Raji (cell line): ENCODE data around the gene DIPK1A.

Experiments
- POLR2A ChIP-seq: IDR thresholded peaks from 2 replicates; pipeline ENCODE4 v1.6.1; 2011; ENCODE audit warnings: low read depth, low read length, control low read depth; ENCODE audit not compliant: insufficient read depth

DIPK1A gene

DNA sequence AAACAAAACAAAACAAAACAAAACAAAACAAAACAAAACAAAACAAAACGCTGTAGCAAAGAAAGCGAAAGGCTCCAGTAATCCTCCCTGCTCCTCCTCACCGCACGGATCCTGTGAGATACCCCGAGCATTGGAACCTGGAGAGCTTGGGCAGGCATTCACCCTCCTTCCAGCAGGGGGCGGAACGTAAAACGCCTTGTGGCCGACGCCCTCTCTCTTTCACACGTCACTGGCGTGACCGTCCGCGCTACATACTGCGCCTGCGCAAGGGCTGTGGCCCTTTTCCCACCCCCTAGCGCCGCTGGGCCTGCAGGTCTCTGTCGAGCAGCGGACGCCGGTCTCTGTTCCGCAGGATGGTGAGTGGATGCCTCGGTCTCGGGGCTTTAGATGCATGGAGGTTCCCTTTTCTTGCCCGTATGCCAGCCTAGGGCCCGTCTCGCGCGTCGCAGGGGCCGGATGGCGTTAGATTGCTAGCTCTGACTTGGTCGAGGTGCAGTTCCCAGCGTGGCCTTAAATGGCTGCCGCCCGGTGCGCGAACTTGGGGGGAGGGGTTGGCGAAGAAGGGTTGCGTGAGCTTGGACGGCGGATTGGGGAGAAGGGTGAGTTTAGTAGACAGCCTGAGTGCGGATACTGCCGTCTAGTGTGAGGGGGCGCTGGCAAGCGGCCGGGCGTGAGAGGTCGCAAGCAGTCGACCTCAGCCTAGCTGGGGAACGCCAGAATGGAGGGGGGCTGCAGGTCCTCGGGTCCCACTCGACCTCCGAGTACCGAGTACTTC, 129.3 kb downstream of the DIPK1A start, which contains the start of gene RPL5:
RPL5 (plus strand) TSS at position 279 of the 775 bp plus-strand sequence; CDS start at position 354, 75 bp downstream.
- TF ChIP-seq POLR2A = peak; percentile 100

DNA sequence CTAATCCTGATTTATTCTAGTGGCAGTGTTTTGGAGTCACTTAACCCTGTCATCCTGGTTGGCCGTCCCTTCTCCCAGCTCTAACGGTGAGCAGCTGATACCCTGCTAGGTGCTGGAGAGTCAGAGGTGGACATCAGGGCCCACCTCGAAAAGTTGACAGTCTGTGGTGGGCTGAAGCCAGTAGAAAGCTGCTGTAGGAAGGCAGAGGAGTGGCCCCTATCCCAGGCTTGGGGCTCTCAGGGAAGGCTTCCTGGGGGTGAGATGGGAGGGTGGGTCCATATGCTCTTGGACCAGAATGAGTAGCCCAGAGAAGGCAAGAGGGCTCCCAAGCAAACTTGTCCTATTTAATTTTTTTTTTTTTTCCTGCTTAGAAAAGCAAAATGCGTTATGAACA, 129.9 kb downstream of the DIPK1A start:
- TF ChIP-seq POLR2A = no peak

DNA sequence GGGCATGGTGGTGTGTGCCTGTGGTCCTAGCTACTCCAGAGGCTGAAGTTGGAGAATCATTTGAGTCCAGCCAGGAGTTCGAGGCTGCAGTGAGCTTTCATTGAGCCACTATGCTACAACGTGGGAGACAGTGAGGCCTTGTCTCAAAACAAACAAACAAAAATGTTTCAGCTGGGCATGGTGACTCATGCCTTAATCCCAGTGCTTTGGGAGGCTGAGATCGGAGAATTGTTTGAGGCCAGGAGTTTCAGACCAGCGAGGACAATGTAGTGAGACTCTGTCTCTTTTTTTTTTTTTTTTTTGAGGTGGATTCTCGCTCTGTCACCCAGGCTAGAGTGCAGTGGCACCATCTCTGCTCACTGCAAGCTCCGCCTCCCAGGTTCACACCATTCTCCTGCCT, 134.5 kb downstream of the DIPK1A start:
- no peak for TF ChIP-seq POLR2A

DNA sequence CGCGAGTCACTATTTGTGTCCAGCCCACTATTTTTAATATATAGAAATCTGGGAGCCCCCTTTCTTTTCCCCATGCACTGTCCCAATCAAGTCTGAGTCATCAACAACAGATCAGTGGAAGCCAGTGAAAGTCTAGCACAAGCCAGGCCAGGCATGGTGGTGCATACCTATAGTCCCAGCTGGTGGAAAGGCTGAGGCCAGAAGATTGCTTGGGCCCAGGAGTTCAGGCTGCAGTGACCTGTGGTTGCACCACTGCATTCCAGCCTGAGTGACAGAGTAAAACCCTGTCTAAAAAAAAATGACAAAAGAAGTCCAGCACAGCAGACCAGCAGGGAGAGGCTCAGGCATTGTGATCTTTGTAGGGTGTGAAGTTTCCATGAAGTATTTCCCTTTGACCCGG, 138.4 kb downstream of the DIPK1A start:
- TF ChIP-seq POLR2A = no peak

DNA sequence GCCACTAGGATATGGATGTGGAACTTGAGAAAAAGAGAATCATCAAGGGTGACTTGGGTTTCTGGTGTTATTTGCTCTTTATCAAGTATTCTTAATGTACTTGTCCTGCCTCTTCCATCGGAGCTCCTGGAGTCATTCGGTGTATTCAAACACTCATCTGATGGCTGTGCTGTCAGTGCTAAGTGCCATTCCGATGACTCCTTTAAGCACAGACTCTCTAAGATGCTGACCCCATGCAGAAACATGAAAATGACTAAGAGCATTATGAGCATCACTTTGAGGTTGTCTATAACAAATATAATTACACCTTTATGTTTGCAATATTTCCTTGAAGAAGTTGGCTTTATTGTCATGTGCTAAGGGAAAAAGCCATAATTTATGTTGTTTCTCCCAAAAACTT, 140.7 kb downstream of the DIPK1A start:
- TF ChIP-seq POLR2A = no peak

DNA sequence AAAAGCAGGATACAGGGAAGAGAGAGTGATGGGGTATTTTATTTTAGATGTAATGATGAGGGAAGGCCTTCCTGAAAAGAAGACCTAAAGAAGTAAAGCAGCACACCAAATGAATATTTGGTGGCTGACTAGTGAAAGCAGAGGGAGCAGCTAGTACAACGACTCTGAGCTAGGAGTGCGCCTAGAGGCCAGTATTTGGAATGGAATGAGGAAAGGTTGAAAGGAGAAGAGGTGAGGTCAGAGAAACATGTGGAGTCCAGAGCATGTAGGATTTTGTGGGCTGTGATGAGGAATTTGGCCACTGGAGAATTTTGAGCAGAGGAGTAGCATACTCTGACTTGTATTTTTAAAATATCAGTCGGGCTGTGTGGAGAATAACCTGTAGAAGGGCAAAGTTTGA, 141.2 kb downstream of the DIPK1A start:
- TF ChIP-seq POLR2A = no peak

DNA sequence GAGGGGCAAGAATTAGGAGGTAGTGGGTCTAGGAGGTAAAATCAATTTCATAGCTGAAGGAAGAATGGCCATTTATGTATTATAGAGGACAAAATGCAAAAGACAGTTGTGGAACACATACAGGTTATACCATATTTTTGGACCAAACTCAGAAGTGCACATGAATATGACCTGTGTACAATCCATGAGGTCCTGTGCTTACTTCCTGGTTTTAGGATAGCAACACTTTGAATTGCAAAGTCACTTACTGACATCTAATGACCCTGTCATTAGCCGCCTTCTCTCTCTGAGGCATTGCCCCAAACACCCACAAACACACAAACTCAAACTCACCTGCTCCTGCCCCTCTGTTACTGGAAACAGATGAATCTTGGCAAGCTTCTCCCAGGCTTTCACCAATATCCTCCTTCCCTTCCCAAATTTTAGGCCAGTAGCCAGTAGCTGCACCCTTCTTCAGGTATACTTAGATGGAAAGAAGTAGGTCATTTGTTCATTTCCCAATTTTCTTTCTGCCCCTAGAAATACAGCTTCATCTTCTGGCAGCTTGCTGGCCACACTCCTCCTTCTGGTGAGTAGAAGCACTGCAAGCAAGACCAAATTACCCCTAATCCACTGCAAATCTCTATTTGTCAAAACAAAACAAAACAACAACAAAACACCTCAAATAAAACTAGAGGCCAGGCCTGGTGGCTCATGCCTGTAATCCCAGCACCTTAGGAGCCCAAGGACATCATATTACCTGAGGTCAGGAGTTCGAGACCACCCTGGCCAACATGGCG, 143.1 kb downstream of the DIPK1A start:
- TF ChIP-seq POLR2A = no peak

DNA sequence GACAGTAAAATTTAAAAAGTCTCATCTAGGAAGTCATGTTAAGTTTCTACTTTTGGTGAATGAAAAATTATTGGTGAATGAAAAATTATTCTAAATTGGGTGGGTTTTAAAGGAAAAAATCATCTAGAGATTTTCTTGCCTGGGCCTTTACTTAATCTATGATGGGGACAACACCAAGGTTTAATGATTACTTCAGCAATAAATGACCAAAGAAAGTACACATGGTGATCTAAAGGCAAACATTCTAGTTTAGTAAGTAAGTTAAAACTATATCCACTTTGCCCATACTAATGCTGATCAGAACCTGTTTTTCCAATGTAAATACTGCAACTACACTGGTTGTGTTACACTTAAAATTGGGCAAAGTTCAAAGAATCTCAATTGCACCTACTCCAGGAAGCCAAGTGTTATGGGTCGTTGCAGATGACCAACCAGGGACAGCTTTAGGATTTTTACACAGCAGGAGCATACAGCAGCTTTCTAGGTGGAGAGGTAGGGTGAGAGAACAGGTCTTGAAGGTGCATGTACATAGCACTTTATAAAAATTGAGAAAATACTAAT, 144.0 kb downstream of the DIPK1A start:
- TF ChIP-seq POLR2A = no peak

DNA sequence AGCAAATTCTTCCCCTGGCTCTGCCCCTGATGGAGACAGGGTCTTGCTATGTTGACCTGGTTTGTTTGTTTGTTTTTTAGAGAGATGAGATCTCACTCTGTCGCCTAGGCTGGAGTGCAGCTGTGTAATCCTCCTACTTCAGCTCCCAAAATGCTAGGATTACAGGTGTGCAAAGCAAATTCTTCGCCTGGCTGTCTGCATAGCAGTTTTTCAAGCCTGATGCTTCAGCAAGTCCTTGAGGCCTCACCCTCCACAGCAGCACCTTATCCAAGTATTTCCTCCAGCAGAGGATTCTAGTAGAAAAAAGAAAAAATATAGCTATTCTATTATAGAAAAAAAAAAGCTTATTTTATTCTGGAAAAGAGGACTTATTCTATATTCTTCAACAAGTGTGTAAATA, 144.5 kb downstream of the DIPK1A start:
- TF ChIP-seq POLR2A = no peak

DNA sequence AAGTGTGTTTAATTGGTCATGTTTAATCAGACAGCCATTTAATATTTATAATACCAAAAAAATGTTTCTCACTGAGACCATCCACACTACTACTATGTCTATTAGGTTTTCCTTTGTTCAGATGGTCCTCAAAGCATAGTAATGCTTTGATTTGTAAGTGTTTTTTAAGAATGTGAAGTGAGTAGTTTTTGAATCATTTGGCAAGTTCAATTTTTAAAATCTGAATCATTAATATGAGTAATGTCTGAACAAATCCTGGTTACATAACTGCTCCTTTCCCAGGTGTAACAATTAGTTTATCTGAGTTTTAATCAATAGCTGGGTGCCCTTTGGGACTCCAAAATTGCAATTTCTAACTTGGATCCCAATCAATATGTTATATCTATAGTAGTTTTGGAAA, 152.9 kb downstream of the DIPK1A start:
- TF ChIP-seq POLR2A = no peak

DNA sequence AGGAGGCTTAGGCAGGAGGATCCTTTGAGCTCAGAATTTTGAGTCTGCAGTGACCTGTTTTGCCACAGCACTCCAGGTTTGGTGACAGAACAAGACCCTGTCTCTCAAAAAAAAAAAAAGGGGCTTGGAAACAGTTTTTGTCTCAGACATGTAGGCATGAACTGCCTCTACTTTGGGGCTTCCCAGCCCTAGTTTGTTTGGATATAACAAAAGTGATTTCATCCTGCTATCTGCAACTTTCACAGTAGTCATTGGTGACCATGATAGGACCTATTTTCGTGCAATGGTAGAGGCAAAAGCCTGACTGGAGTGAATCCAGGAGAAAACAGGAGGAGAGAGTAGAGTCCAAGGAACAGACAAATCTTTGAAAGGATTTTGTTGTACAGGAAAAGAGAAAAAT, 156.0 kb downstream of the DIPK1A start:
- TF ChIP-seq POLR2A = no peak

DNA sequence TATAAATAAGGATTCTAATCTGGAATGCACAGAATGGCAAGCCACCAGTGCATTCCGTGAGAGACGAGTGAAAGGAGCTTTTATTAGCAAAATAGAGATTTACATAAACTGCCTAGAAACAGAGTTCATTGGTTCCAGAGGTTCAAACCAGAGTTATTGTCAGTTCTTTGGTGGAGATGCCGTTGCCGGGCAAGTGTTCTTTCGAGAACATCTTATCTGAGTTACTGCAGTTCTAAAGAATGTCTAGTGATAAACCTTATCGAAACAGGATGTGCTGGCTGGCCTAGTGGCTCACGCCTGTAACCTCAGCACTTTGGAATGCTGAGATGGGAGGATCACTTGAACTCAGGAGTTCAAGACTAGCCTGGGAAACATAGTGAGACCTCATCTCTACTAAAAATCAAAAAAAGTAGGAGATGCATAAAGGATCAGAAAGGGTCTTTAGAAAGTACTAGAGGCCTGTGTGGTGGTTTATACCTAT, 156.5 kb downstream of the DIPK1A start:
- no peak for TF ChIP-seq POLR2A

DNA sequence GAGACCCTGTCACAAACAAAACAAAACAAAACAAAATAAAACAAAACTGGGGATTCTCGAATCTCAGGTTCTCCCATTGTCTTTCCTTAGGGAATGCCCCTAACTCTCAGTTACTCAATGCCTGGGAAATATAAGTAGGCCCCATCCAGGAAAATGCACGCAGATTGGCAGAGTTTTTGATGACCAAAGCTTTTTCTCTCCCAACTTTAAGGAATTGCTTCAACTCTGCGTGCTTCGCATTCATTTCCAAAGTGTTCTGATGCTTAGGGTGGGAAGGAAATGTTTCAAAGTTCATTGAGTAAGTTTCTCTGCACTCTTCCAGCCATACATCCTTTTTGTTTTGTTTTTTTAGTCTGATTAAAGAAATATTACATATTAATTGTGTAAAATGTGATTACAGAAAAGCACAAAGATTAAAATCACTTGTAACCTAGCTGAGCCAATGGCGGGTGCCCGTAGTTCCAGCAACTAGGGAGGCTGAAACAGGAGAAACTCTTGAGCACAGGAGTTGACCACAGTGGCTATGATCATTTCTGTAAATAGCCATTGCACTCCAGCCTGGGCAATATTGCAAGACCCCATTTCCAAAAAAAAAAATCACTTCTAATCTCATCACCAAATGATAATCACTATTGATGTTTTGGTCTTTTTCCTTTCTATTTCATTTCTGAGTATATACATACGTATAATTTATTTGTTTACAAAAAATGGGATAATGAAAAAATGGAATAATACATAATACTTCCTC, 157.9 kb downstream of the DIPK1A start:
- TF ChIP-seq POLR2A = no peak

DNA sequence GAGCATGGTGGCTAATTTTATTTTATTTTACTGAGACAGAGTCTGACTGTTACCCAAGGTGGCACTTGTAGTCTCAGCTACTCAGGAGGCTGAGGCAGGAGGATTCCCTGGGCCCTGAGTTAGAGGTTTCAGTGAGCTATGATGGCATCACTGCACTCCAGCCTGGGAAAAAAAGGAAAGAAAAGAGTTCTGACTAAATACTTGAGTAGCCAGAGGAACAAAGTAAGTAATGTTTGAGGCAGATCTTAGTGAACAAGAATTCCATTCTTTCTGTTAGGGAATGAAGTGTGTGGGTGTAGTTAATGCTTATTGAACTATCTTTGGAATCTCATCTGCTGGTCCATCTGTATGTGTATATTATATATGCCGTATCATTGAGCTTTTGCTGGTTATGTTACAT, 163.3 kb downstream of the DIPK1A start:
- TF ChIP-seq POLR2A = no peak

DNA sequence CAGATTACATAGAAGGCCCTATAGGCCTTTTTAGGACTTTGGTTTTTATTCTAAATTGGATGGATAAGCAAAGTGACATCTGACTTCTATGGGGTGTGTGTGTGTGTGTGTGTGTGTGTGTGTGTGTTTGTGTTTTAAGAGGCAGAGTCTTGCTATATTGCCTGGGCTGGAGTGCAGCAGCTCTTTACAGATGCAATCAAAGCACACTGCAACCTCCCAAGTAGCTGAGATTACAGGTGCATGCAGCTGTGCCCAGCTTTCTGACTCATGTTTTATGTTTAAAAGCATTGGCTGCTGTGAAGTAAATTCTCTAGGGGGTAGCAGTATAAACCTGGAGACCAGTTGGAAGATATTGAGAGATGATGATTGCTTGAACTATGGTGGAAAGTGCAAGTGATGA, 164.0 kb downstream of the DIPK1A start:
- TF ChIP-seq POLR2A = no peak
